Activated CD8-positive, alpha-beta T cell treated with anti-CD3 and anti-CD28 coated beads for 36 hours (primary cell): ENCODE results near the gene CEP350. TPM values are rescaled to one million over a fixed set of nuclear protein-coding genes. Genes with fewer than 3 reads are reported as not detected.
"Not testable (repeated sequence)": the region's sequence is repeated elsewhere in the genome, so short reads cannot be mapped to it uniquely, and the experiment has no call there.

Experiments
- ATAC-seq: fragments of 200-7000 bp; cut with Tn5 transposase; one replicate; pipeline ENCODE4 v1.10.0; 2021; ENCODE audit warnings: mild to moderate bottlenecking, moderate library complexity
- CTCF ChIA-PET: fragments of 350-600 bp; sonication (Branson Sonifier 250); formaldehyde crosslinking; loops from one replicate; lab custom pipeline; 2021; ENCODE audit warnings: antibody characterized with exemption; lab: Charles Lee
- POLR2A ChIA-PET: fragments of 350-600 bp; sonication (Branson Sonifier 250); formaldehyde crosslinking; loops from one replicate; lab custom pipeline; 2021; ENCODE audit warnings: antibody characterized with exemption; lab: Charles Lee
- DNase-seq: peaks from one replicate; pipeline ENCODE4 v3.0.0-alpha.2; 2020
- H3K27ac Mint-ChIP-seq: one replicate; pipeline ENCODE4 v1.8.0; 2021; ENCODE audit warnings: mild to moderate bottlenecking, mixed read lengths
- H3K27me3 Mint-ChIP-seq: one replicate; pipeline ENCODE4 v1.8.0; 2021; ENCODE audit warnings: mixed read lengths
- H3K36me3 Mint-ChIP-seq: one replicate; pipeline ENCODE4 v1.8.0; 2021; ENCODE audit warnings: low read depth, mixed read lengths
- H3K4me1 Mint-ChIP-seq: one replicate; pipeline ENCODE4 v1.8.0; 2021; ENCODE audit warnings: low read depth, mixed read lengths
- H3K4me3 Mint-ChIP-seq: one replicate; pipeline ENCODE4 v1.8.0; 2021; ENCODE audit warnings: mild to moderate bottlenecking, moderate library complexity, mixed read lengths
- H3K9me3 Mint-ChIP-seq: one replicate; pipeline ENCODE4 v1.8.0; 2021; ENCODE audit warnings: mixed read lengths
- intact Hi-C: fragments of 100-400 bp; cut with micrococcal nuclease; formaldehyde crosslinking; loops from one replicate; pipeline ENCODE4 v1.10.0; 2022
- total RNA-seq, 2 experiments: library from RNA; stranded (reverse); gene quantifications; one replicate each; pipeline ENCODE4 v1.2.3, GENCODE V29; 2021
- TF ChIP-seq, protein P1 (sequence below): fragments of 200-600 bp; IDR thresholded peaks from one replicate; pipeline ENCODE4 v1.8.0; 2022; ENCODE audit warnings: antibody characterized with exemption, mild to moderate bottlenecking

Gene CEP350
- total RNA-seq, 2 experiments from 2014 or later = 38.9 to 42.3 TPM

DNA sequence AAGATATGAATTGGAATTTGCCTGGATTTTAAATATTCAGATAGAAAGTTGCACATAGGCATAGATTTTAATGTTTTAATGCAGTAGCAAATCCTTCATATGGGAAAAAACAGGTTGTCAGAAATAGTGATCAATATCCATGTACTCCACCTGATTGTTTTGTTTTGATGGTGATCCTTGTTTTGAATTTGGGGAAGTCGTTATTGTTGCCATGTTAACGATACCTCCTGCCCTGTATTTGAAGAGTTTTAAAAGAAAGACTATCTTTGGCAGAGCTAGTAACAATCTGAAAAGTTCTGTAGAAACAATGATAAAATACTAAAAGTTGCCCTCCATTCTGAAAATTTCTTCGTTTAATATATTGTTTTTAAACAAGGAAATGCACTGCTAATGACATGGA is 1.1 kb downstream of the CEP350 start:
- no peak for DNase-seq
- H3K9me3 Mint-ChIP-seq = no peaks in the 10 kb centered on the region
- H3K27ac Mint-ChIP-seq = peak overlapping the region; percentile 75
- POLR2A ChIA-PET = interaction anchor here (0.8 to 2.1 kb wide), 3 partner anchors 11 to 73 kb away, joined by 3 to 9 read pairs (median 4); no protein-coding TSS in a partner anchor
- H3K36me3 Mint-ChIP-seq = no peaks in the 10 kb centered on the region
- intact Hi-C loops = no loop called here
- no peaks in the 10 kb centered on the region for H3K27me3 Mint-ChIP-seq
- peak overlapping the region; percentile 86 for H3K4me3 Mint-ChIP-seq
- peaks cover 47% of the 10 kb centered on the region for H3K4me1 Mint-ChIP-seq
- CTCF ChIA-PET = interaction anchor here (0.7 to 2.8 kb wide), 3 partner anchors 10 to 73 kb away, joined by 3 to 10 read pairs (median 3); partner anchors contain the start of gene TOR1AIP1
- TF ChIP-seq, protein P1, sequence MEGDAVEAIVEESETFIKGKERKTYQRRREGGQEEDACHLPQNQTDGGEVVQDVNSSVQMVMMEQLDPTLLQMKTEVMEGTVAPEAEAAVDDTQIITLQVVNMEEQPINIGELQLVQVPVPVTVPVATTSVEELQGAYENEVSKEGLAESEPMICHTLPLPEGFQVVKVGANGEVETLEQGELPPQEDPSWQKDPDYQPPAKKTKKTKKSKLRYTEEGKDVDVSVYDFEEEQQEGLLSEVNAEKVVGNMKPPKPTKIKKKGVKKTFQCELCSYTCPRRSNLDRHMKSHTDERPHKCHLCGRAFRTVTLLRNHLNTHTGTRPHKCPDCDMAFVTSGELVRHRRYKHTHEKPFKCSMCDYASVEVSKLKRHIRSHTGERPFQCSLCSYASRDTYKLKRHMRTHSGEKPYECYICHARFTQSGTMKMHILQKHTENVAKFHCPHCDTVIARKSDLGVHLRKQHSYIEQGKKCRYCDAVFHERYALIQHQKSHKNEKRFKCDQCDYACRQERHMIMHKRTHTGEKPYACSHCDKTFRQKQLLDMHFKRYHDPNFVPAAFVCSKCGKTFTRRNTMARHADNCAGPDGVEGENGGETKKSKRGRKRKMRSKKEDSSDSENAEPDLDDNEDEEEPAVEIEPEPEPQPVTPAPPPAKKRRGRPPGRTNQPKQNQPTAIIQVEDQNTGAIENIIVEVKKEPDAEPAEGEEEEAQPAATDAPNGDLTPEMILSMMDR = no peak
- ATAC-seq = no peak

DNA sequence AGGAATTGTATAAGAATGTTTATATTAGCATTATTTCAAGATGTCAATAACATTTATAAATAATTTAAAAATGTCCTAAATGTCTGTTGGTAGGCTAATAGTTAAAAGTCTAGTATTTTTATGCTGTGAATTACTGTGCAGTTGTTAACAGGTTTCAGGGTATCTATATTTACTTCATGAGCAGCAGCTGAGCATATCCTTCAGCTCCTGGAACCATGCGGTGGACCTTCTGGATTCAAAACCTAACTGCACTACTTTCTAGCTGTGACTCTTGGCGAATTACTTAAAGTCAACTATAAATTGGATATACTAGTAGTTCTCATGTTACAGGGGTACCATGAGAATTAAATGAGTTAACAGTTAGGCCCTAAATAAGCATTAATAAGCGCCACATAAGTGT is 3.7 kb downstream of the CEP350 start:
- ChIA-PET CTCF (no interaction called here), POLR2A (interaction anchor here (1.0 kb wide), 1 partner anchor 197 kb away, joined by 3 read pairs; no protein-coding TSS in a partner anchor)
- H3K4me1 Mint-ChIP-seq = peaks cover 46% of the 10 kb centered on the region
- peaks cover 15% of the 10 kb centered on the region for H3K36me3 Mint-ChIP-seq
- DNase-seq (no peak), ATAC-seq (no peak)
- intact Hi-C loops = no loop called here
- H3K27me3 Mint-ChIP-seq = no peaks in the 10 kb centered on the region
- TF ChIP-seq, protein P1 = no peak
- no peak overlapping the region for H3K27ac Mint-ChIP-seq
- peaks cover 5% of the 10 kb centered on the region for H3K9me3 Mint-ChIP-seq
- no peak overlapping the region for H3K4me3 Mint-ChIP-seq

DNA sequence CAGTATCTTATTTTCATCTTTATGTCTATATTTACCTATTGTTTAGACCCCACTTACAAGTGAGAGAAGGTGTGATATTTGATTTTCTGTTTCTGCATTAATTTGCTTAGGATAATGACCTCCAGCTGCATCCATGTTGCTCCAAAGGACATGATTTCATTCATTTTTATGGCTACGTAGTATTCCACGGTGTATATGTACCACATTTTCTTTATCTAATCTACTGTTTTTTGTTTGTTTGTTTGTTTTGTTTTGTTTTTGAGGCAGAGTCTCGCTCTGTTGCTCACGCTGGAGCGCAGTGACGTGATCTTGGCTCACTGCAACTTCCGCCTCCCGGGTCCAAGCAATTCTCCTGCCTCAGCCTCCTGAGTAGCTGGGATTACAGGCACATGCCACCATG is 7.6 kb downstream of the CEP350 start:
- CTCF ChIA-PET = interaction anchor here (1.5 kb wide), 1 partner anchor 94 kb away, joined by 3 read pairs; no protein-coding TSS in a partner anchor
- H3K27me3 Mint-ChIP-seq, H3K27ac Mint-ChIP-seq, H3K9me3 Mint-ChIP-seq, ATAC-seq, DNase-seq, intact Hi-C loops, H3K4me3 Mint-ChIP-seq: not testable (repeated sequence)
- Mint-ChIP-seq H3K4me1 (peaks cover 53% of the 10 kb centered on the region), H3K36me3 (peaks cover 22% of the 10 kb centered on the region)
- POLR2A ChIA-PET = interaction anchor here (1.0 to 1.6 kb wide), 3 partner anchors 11 to 28 kb away, joined by 3 to 4 read pairs (median 4); no protein-coding TSS in a partner anchor

DNA sequence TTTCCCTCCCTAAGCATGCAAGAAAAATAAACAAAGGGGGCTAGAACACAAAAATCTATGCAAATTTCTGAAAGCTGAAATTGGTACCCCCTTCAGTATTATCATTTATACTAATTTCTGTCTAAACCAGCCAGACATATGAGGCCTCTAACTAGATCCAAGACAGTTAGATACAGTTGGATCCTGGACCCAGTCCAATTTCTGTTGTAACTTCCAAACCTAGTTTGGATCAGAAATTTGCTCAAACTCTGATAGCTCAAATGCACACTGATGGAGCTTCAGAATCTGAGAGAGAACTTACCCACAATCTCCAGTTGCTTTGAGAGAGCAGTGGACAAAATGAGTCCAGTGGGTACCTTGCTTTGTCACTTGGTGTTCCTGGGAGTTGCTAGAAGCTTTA is 11.9 kb downstream of the CEP350 start:
- DNase-seq (no peak), ATAC-seq (no peak)
- peaks cover 34% of the 10 kb centered on the region for H3K36me3 Mint-ChIP-seq
- intact Hi-C loops = no loop called here
- no peaks in the 10 kb centered on the region for H3K27me3 Mint-ChIP-seq
- H3K4me3 Mint-ChIP-seq = no peak overlapping the region
- peaks cover 6% of the 10 kb centered on the region for H3K9me3 Mint-ChIP-seq
- H3K4me1 Mint-ChIP-seq = peaks cover 61% of the 10 kb centered on the region
- CTCF ChIA-PET = interaction anchor here (0.6 to 2.4 kb wide), 3 partner anchors 9 to 712 kb away, joined by 3 to 10 read pairs (median 3); partner anchors contain the start of gene CEP350
- TF ChIP-seq, protein P1 = no peak
- POLR2A ChIA-PET = interaction anchor here (1.6 to 1.8 kb wide), 2 partner anchors 12 to 84 kb away, joined by 5 to 9 read pairs; partner anchors contain the start of genes CEP350 and TOR1AIP1
- no peak overlapping the region for H3K27ac Mint-ChIP-seq

DNA sequence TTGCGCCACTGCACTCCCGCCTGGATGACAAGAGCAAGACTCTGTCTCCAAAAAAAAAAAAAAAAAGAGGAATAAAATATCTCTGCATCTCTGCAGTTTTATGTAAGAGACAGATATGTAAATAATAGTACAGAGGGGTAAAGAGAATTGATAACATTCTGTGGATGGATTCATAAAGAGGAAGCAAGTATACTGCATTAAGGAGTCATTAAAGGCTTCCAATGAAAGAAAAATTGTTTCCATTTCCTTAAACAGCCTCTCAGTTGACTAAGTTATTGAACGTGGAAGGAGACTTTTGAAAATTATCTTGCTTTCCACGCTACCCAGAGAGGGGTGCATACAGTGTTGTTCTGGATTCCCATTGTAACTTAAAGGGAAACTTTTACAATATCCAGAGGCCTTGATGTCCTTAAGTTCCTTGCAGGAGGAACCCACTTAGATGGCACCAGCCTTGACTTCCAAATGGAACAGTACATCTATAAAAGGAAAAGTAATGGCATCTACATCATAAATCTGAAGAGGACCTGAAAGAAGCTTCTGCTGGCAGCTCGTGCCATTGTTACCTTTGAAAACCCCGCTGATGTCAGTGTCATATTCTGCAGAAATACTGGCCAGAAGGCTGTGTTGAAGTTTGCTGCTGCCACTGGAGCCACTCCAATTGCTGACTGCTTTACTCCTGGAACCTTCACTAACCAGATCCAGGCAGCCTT is 13.8 kb downstream of the CEP350 start:
- Mint-ChIP-seq H3K36me3 (peaks cover 27% of the 10 kb centered on the region), H3K4me1 (peaks cover 63% of the 10 kb centered on the region), H3K27me3 (no peaks in the 10 kb centered on the region), H3K4me3 (no peak overlapping the region), H3K9me3 (peaks cover 4% of the 10 kb centered on the region), H3K27ac (no peak overlapping the region)
- intact Hi-C loops = no loop called here
- ChIA-PET CTCF (no interaction called here), POLR2A (no interaction called here)
- DNase-seq (no peak), ATAC-seq (no peak)
- TF ChIP-seq, protein P1 = no peak
